SK-N-SH treated with all-trans-retinoic acid at 6 μM for 48 hours (cell line): ENCODE results near the gene TEKTIP1.

Experiments used
- CSRNP3 ChIP-seq: fragments of 250-450 bp; sonication (Bioruptor Pico); IDR thresholded peaks from 2 replicates; pipeline ENCODE4 v1.5.1; 2021; ENCODE audit warnings: mild to moderate bottlenecking, moderate library complexity
- ISL1 ChIP-seq: fragments of 250-450 bp; sonication (Bioruptor Pico); IDR thresholded peaks from 2 replicates; pipeline ENCODE4 v2.1.2; 2022; ENCODE audit warnings: mild to moderate bottlenecking, moderate library complexity
- PPARA ChIP-seq: fragments of 250-450 bp; sonication (Bioruptor Pico); IDR thresholded peaks from 2 replicates; pipeline ENCODE4 v1.5.0; 2020; ENCODE audit warnings: mild to moderate bottlenecking, borderline replicate concordance
- ZC3H10 ChIP-seq: fragments of 250-450 bp; sonication (Bioruptor Pico); IDR thresholded peaks from 2 replicates; pipeline ENCODE4 v1.5.1; 2021; ENCODE audit warnings: mild to moderate bottlenecking, moderate library complexity
- ZFP3 ChIP-seq: fragments of 250-450 bp; sonication (Bioruptor Pico); IDR thresholded peaks from 2 replicates; pipeline ENCODE4 v1.5.0; 2020; ENCODE audit warnings: mild to moderate bottlenecking, moderate library complexity
- ZNF565 ChIP-seq: fragments of 450-650 bp; formaldehyde crosslinking; conservative IDR thresholded peaks from 2 replicates; pipeline ENCODE4 v1.5.0; 2020; ENCODE audit warnings: low read depth, mild to moderate bottlenecking, moderate library complexity
- TF ChIP-seq, protein P1 (sequence below): fragments of 250-450 bp; sonication (Bioruptor Pico); IDR thresholded peaks from 2 replicates; pipeline ENCODE4 v1.5.1; 2020; ENCODE audit warnings: low read depth, mild to moderate bottlenecking, moderate library complexity
- TF ChIP-seq, protein P2 (sequence below): fragments of 250-450 bp; sonication (Bioruptor Pico); IDR thresholded peaks from 2 replicates; pipeline ENCODE4 v1.8.0; 2020; ENCODE audit warnings: mild to moderate bottlenecking, moderate library complexity, borderline replicate concordance

DNA sequence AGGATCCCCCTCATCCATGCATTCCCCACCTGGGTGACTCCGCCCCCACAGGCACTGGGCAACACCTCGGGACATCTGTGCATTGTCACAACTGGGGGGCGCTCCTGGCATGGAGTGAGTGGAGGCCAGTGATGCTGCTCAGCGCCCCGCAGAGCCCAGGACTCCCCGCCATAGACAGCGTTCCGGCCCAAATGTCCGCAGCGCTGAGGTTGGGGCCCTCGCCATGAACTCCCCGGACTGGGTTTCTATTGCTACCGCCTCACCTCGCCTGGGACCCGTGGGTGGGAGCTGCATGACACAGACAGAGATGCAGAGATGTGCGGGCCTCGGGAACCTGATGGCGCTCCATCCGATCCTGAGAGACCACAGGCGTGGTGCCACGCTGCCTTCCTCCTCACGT is 28.2 kb upstream of the TEKTIP1 start:
- no peak for TF ChIP-seq ZFP3 (CRISPR knock-in tag)
- TF ChIP-seq, protein P1, sequence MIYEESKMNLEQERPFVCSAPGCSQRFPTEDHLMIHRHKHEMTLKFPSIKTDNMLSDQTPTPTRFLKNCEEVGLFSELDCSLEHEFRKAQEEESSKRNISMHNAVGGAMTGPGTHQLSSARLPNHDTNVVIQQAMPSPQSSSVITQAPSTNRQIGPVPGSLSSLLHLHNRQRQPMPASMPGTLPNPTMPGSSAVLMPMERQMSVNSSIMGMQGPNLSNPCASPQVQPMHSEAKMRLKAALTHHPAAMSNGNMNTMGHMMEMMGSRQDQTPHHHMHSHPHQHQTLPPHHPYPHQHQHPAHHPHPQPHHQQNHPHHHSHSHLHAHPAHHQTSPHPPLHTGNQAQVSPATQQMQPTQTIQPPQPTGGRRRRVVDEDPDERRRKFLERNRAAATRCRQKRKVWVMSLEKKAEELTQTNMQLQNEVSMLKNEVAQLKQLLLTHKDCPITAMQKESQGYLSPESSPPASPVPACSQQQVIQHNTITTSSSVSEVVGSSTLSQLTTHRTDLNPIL (CRISPR knock-in tag), result no peak
- TF ChIP-seq PPARA (CRISPR knock-in tag), result no peak
- TF ChIP-seq, protein P2, sequence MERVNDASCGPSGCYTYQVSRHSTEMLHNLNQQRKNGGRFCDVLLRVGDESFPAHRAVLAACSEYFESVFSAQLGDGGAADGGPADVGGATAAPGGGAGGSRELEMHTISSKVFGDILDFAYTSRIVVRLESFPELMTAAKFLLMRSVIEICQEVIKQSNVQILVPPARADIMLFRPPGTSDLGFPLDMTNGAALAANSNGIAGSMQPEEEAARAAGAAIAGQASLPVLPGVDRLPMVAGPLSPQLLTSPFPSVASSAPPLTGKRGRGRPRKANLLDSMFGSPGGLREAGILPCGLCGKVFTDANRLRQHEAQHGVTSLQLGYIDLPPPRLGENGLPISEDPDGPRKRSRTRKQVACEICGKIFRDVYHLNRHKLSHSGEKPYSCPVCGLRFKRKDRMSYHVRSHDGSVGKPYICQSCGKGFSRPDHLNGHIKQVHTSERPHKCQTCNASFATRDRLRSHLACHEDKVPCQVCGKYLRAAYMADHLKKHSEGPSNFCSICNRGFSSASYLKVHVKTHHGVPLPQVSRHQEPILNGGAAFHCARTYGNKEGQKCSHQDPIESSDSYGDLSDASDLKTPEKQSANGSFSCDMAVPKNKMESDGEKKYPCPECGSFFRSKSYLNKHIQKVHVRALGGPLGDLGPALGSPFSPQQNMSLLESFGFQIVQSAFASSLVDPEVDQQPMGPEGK, result no peak
- TF ChIP-seq ISL1 (CRISPR knock-in tag), result no peak
- TF ChIP-seq CSRNP3 (CRISPR knock-in tag), result no peak
- no peak for TF ChIP-seq ZNF565 (CRISPR knock-in tag)
- TF ChIP-seq ZC3H10 (CRISPR knock-in tag), result no peak
